Right atrium auricular region (tissue), 2 donors: ENCODE results near the gene BTLA. TPM values are rescaled to one million over a fixed set of nuclear protein-coding genes. Genes with fewer than 3 reads are reported as not detected.

Experiments
- DNase-seq: peaks from one replicate; pipeline ENCODE4 v3.0.0-alpha.2; 2019; ENCODE audit warnings: low spot score
- H3K27ac ChIP-seq, 2 donors: fragments of 200-600 bp; sonication (generic); 1 replicate in 1 of 2; 2 replicates in 1 of 2; pipeline ENCODE4 v1.5.1; 2016 to 2019
- H3K27me3 ChIP-seq, 2 donors: fragments of 200-600 bp; sonication (generic); one replicate each; pipeline versions ENCODE4 v1.5.1 to v1.6.0; 2017 to 2019
- H3K36me3 ChIP-seq: fragments of 200-600 bp; sonication (generic); one replicate; pipeline ENCODE4 v1.5.1; 2016
- H3K4me1 ChIP-seq, 2 donors: fragments of 200-600 bp; sonication (generic); one replicate each; pipeline versions ENCODE4 v1.5.1 to v1.6.0; 2017 to 2019
- H3K4me3 ChIP-seq, 2 donors: fragments of 200-600 bp; sonication (generic); 1 replicate in 1 of 2; 2 replicates in 1 of 2; pipeline ENCODE4 v1.5.1; 2017 to 2019; ENCODE audit warnings: mild to moderate bottlenecking in 1 of 2, moderate library complexity in 1 of 2
- H3K9me3 ChIP-seq, 2 donors: fragments of 200-600 bp; sonication (generic); one replicate each; pipeline ENCODE4 v1.5.1; 2019
- CTCF ChIP-seq, 2 donors: fragments of 200-600 bp; sonication (generic); IDR thresholded peaks; one replicate each; pipeline ENCODE4 v1.5.1; 2019; ENCODE audit warnings: antibody characterized with exemption in 2 of 2
- total RNA-seq, 2 donors: library from RNA; depleted of rRNA; stranded (reverse); fragments of >200 nt; gene quantifications; one replicate each; pipeline ENCODE4 v1.1.0, GENCODE V29; 2016

The BTLA gene
- total RNA-seq, 2 donors from 2014 or later: not detected

GRCh38 chr3:112484352-112484751 is 14.9 kb downstream of the BTLA start:
- H3K4me3 ChIP-seq: no peak overlapping the region
- no peaks in the 10 kb centered on the region for H3K36me3 ChIP-seq
- no peaks in the 10 kb centered on the region for H3K9me3 ChIP-seq
- H3K27ac ChIP-seq: no peak overlapping the region
- H3K27me3 ChIP-seq: no peaks in the 10 kb centered on the region
- no peak for TF ChIP-seq CTCF (IDR thresholded peaks at IDR 0.05)
- DNase-seq: no peak
- H3K4me1 ChIP-seq: no peaks in the 10 kb centered on the region

- no peaks in the 10 kb centered on the region for H3K4me1 ChIP-seq
- H3K27me3 ChIP-seq: no peaks in the 10 kb centered on the region
- TF ChIP-seq CTCF (IDR thresholded peaks at IDR 0.05): no peak
- H3K27ac ChIP-seq: no peak overlapping the region
- H3K9me3 ChIP-seq: no peaks in the 10 kb centered on the region
- no peaks in the 10 kb centered on the region for H3K36me3 ChIP-seq
- DNase-seq: no peak
- H3K4me3 ChIP-seq: no peak overlapping the region
These were observed 16.6 kb downstream of the BTLA start for GRCh38 chr3:112482675-112483074.

- H3K4me3 ChIP-seq: no peak overlapping the region
- no peaks in the 10 kb centered on the region for H3K27me3 ChIP-seq
- no peaks in the 10 kb centered on the region for H3K9me3 ChIP-seq
- DNase-seq: no peak
- no peaks in the 10 kb centered on the region for H3K4me1 ChIP-seq
- no peaks in the 10 kb centered on the region for H3K36me3 ChIP-seq
- no peak for TF ChIP-seq CTCF (IDR thresholded peaks at IDR 0.05)
- no peak overlapping the region for H3K27ac ChIP-seq
These were observed 18.0 kb downstream of the BTLA start for GRCh38 chr3:112481302-112481721.

GRCh38 chr3:112477891-112478290 is 21.4 kb downstream of the BTLA start:
- no peak overlapping the region for H3K4me3 ChIP-seq
- H3K9me3 ChIP-seq: peaks cover 0 to 3% of the 10 kb centered on the region in 2 donors
- no peaks in the 10 kb centered on the region for H3K36me3 ChIP-seq
- H3K4me1 ChIP-seq: no peaks in the 10 kb centered on the region
- no peak for TF ChIP-seq CTCF (IDR thresholded peaks at IDR 0.05)
- no peaks in the 10 kb centered on the region for H3K27me3 ChIP-seq
- no peak overlapping the region for H3K27ac ChIP-seq
- no peak for DNase-seq

GRCh38 chr3:112476346-112476745 is 22.9 kb downstream of the BTLA start:
- H3K27me3 ChIP-seq: no peaks in the 10 kb centered on the region
- peaks cover 0 to 3% of the 10 kb centered on the region in 2 donors for H3K9me3 ChIP-seq
- H3K27ac ChIP-seq: no peak overlapping the region
- H3K4me3 ChIP-seq: no peak overlapping the region
- no peak for TF ChIP-seq CTCF (IDR thresholded peaks at IDR 0.05)
- H3K36me3 ChIP-seq: no peaks in the 10 kb centered on the region
- no peaks in the 10 kb centered on the region for H3K4me1 ChIP-seq
- no peak for DNase-seq

- Histone ChIP-seq H3K27me3 (no peaks in the 10 kb centered on the region), H3K27ac (no peak overlapping the region), H3K9me3 (peaks cover 0 to 3% of the 10 kb centered on the region in 2 donors), H3K36me3 (no peaks in the 10 kb centered on the region), H3K4me1 (no peaks in the 10 kb centered on the region), H3K4me3 (no peak overlapping the region)
- TF ChIP-seq CTCF (IDR thresholded peaks at IDR 0.05): no peak
- DNase-seq: no peak
These were observed 24.5 kb downstream of the BTLA start for GRCh38 chr3:112474796-112475195.
